Stimulated activated CD8-positive, alpha-beta memory T cell treated with anti-CD3 and anti-CD28 coated beads, Interleukin-15, amount 100 ng/mL, for 1 hour (primary cell): ENCODE measurements around the gene JTB.

ENCODE experiments used
- DNase-seq: peaks from one replicate; pipeline ENCODE4 v3.0.0-alpha.2; 2020; ENCODE audit warnings: low read depth

JTB gene

DNA sequence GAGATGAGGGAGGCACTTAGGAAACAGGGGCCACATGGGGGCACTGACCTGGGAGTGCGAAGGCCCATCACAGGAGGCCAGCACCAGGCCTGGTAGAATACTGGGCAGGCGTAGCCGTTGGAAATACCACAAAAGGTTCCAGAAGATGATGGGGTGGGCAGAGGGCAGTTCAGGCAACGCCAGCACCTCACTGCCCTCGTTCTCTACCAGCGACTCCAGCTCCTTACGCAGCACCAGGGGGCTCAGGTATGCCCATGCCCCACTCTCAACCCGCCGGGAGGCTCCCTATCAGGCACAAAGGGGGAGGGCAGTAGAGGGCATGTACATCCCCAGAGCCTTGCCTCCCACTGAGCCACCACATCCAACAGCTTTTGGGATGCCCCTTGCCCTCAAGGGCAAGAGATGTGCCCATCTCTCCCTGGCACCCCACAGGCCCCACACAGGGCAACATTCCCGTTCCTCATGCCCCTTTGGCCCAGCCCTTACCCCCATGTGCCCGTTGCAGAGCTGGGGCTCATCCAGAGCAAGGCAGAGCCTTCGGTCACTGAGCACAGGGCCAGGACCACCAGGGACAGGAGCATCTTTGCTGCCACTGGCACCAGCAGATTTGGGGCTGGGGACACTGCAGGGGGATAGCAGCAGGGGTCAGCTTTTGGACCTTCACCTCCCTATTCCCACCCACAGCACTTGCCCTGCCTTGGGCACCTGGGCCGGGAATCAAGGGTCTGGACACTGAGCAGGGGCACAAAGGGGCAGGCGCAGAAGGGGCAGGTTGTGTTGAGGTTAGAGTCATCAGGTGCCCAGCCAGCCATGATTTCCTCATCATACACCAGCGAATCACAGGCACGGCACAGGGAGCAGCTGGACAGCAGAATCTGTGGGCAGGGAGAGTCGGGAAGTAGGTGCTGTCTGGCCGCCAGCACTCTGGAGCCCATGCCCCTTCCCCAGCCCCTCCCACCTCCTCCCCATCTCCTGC is 45.0 kb downstream of the JTB start:
- no peak for DNase-seq

DNA sequence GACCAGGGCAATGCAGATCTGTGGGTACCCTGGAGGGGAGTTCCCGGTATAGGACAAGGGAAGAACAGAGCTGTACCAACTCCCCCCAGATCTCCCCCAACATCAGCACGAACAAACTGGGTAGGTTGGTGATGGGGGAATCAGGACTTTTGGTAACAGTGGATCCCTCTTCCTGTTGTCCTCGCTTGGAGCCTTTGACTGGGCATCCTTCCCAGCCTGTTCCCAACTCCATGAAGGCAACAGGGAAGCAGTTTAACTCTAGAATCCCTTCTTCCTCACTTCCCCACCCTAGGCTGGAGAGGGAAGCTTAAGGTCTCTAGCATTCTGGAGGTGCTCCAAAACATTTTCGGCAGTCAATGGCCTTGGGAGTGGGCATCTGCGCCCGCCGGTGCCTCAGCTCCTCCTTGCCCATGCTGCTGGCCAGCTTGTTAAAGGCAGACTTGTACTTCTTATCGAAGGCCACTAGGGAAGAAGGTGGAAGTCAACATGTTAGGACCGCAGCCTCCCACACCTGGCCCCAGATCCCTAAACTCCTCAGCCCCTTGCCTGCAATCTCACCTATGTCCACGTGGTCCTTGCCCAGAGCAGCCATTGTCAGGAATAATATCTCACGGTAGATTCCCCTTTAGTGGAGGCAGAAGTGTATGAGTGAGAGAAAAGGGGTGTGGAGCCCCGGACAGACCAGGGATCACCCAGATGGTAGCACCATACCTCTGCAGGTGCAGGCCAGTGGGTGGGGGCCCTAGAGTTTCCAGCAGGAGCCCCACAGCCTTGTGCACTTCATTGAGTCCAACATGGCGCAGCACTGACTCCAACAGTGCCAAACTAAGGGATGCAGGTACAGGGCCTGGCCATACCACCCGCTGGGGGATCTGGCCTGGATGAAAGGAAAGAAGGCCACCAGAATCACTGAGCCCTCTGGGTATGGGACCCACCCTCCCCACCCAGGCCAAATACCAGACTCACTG is 47.2 kb downstream of the JTB start:
- DNase-seq = no peak

DNA sequence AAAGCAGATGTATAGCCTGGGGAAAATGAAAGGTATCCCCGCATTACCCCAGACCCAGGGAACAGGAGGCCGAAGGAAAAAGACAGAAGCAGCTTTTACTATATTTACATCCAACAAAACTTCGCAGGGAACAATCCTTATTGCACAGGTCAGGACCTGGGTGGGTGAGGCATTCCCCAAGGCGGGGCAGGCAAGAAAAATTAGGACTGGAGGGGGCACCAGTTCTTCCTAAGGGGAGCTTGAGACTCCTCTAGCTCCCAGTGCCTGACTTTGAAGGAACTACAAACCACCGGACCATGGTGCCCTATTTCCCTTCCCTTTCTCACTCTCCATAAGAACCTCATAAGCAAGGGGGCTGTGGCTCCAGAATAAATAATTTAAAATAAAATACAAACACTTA is 48.0 kb downstream of the JTB start:
- DNase-seq = no peak

- no peak for DNase-seq
These were observed 48.6 kb downstream of the JTB start for GRCh38 chr1:153928791-153929341.

DNA sequence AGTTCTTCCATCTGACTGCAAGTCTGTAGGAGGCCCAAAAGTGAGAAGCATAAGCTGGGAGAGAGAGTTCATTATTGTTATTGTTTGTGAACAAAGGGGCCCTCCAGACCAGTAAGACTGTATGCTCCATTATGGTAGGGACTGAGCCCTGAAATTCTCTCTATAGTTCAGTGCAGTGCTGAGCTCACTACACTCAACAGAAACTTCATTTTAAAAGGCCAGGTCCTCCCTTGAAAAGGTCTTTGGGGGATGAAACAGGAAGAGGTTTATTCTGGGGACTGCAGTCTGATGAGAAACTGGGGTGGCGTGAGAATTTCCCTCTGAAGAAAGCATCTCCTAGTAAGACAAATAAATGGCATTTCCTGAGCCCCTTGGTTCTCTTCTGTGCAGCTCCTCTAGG is 49.2 kb downstream of the JTB start:
- DNase-seq = no peak

GRCh38 chr1:153926405-153926804 is 51.1 kb downstream of the JTB start:
- DNase-seq = no peak
